Right ventricle myocardium superior (tissue), 1 donor: Measurements from ENCODE around the gene NFATC4. TPM values are rescaled to one million over a fixed set of nuclear protein-coding genes. Genes with fewer than 3 reads are reported as not detected.
"Not testable (repeated sequence)": the region's sequence is repeated elsewhere in the genome, so short reads cannot be mapped to it uniquely, and the experiment has no call there.

Source experiments
- ATAC-seq: fragments of 200-7000 bp; cut with Tn5 transposase; one replicate; pipeline ENCODE4 v1.9.1; 2020; ENCODE audit warnings: mild to moderate bottlenecking; ENCODE audit not compliant: poor library complexity
- DNase-seq: peaks from one replicate; pipeline ENCODE4 v3.0.0-alpha.2; 2020
- intact Hi-C: fragments of 100-400 bp; cut with DNase I; formaldehyde crosslinking; loops from one replicate; pipeline ENCODE4 v1.11.2; 2022
- total RNA-seq: library from RNA; stranded (reverse); fragmentation: NEBNext Ultra II Directional; extraction: Animal tissue kit (Norgen Biotek cat#: 25700); gene quantifications from one replicate; pipeline ENCODE4 v1.2.1, GENCODE V29; 2021
- donor health status: DM: no; HTN: yes; CAD: no; lungs with severe emphysema.

Gene NFATC4
- total RNA-seq, 1 donor from 2014 or later: 25.6 TPM

GRCh38 chr14:24363401-24363800 lies 4.6 kb upstream of the NFATC4 start:
- no peak for ATAC-seq
- intact Hi-C loops: no loop called here
- DNase-seq: no peak

GRCh38 chr14:24364841-24365240 lies 3.1 kb upstream of the NFATC4 start:
- no peak for ATAC-seq
- no peak for DNase-seq
- intact Hi-C loops: loop anchor here (5.0 kb wide), 1 partner anchor 67 kb away; no protein-coding TSS in a partner anchor

- intact Hi-C loops: loop anchor here (5.0 kb wide), 1 partner anchor 66 kb away; no protein-coding TSS in a partner anchor
- DNase-seq: peak; percentile 90
- ATAC-seq: peak; percentile 56
Measured at GRCh38 chr14:24365600-24366412, 2.2 kb upstream of the NFATC4 start.

GRCh38 chr14:24366413-24366720 lies 1.6 kb upstream of the NFATC4 start:
- intact Hi-C loops: loop anchor here (5.0 kb wide), 1 partner anchor 66 kb away; no protein-coding TSS in a partner anchor
- ATAC-seq (no peak), DNase-seq (no peak)

- intact Hi-C loops: loop anchor here (5.0 kb wide), 1 partner anchor 65 kb away; no protein-coding TSS in a partner anchor
- ATAC-seq: peak; percentile 85
- peak; percentile 91 for DNase-seq
Measured at GRCh38 chr14:24366721-24367513, 1.1 kb upstream of the NFATC4 start.

- intact Hi-C loops: loop anchor here (5.0 kb wide), 1 partner anchor 64 kb away; no protein-coding TSS in a partner anchor
- no peak for DNase-seq
- no peak for ATAC-seq
Measured at GRCh38 chr14:24368212-24368561, 203 bp downstream of the NFATC4 start.

- peak; percentile 71 for DNase-seq
- ATAC-seq: no peak
- intact Hi-C loops: loop anchor here (5.0 kb wide), 1 partner anchor 64 kb away; no protein-coding TSS in a partner anchor
Measured at GRCh38 chr14:24368562-24369252, 723 bp downstream of the NFATC4 start.

- no peak for ATAC-seq
- no peak for DNase-seq
- intact Hi-C loops: loop anchor here (5.0 kb wide), 1 partner anchor 63 kb away; no protein-coding TSS in a partner anchor
Measured at GRCh38 chr14:24369463-24369862, 1.5 kb downstream of the NFATC4 start.

- DNase-seq (no peak), ATAC-seq (no peak)
- intact Hi-C loops: loop anchor here (5.0 kb wide), 1 partner anchor 62 kb away; no protein-coding TSS in a partner anchor
Measured at GRCh38 chr14:24369907-24370687, 2.1 kb downstream of the NFATC4 start.

- intact Hi-C loops: no loop called here
- no peak for ATAC-seq
- DNase-seq: no peak
Measured at GRCh38 chr14:24370748-24371147, 2.8 kb downstream of the NFATC4 start.

GRCh38 chr14:24371605-24372004 lies 3.6 kb downstream of the NFATC4 start:
- DNase-seq, intact Hi-C loops, ATAC-seq: not testable (repeated sequence)

GRCh38 chr14:24372701-24373416 lies 4.9 kb downstream of the NFATC4 start:
- DNase-seq (peak; percentile 68), ATAC-seq (peak; percentile 4)
- intact Hi-C loops: no loop called here

- DNase-seq (no peak), ATAC-seq (no peak)
- intact Hi-C loops: no loop called here
Measured at GRCh38 chr14:24376448-24377070, 8.6 kb downstream of the NFATC4 start.

- ATAC-seq (no peak), DNase-seq (no peak)
- intact Hi-C loops: no loop called here
Measured at GRCh38 chr14:24377126-24377525, 9.1 kb downstream of the NFATC4 start.

- ATAC-seq: peak; percentile 25
Measured at GRCh38 chr14:24377657-24378056, 9.7 kb downstream of the NFATC4 start.

GRCh38 chr14:24378327-24378726 lies 10.3 kb downstream of the NFATC4 start:
- intact Hi-C loops: no loop called here
- DNase-seq: no peak
- ATAC-seq: no peak

More at GRCh38 chr14:24377657-24378056, 9.7 kb downstream of the NFATC4 start:
- DNase-seq: no peak
- intact Hi-C loops: no loop called here
